Measurements from ENCODE around the gene CORO2A.

Gene CORO2A

DNA sequence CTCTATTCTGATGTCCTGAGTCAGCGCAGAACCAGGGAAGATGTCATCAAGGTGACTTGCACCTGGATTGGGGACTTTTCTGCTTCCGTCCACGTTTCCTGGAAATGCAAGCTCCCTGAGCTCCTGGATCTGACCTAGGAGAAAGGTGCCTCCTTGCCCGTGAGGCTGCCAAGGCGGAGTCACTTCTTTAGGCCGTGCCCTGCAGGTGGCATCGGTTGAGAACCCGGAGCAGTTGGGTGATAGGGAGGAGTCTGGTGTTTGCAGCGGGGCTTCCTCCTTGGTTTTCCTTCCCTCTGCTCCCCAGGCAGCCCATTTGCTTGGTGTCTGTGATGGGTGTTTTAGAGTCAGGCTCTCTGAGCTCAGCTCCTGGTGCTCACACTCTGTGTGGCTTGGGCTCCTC, 120.7 kb downstream of the CORO2A start:
- DNase-seq (ENCODE audit: low read depth): no peak
- TF ChIP-seq, protein P1, sequence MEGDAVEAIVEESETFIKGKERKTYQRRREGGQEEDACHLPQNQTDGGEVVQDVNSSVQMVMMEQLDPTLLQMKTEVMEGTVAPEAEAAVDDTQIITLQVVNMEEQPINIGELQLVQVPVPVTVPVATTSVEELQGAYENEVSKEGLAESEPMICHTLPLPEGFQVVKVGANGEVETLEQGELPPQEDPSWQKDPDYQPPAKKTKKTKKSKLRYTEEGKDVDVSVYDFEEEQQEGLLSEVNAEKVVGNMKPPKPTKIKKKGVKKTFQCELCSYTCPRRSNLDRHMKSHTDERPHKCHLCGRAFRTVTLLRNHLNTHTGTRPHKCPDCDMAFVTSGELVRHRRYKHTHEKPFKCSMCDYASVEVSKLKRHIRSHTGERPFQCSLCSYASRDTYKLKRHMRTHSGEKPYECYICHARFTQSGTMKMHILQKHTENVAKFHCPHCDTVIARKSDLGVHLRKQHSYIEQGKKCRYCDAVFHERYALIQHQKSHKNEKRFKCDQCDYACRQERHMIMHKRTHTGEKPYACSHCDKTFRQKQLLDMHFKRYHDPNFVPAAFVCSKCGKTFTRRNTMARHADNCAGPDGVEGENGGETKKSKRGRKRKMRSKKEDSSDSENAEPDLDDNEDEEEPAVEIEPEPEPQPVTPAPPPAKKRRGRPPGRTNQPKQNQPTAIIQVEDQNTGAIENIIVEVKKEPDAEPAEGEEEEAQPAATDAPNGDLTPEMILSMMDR (conservative IDR thresholded peaks at IDR 0.05; ENCODE audit: low read depth, low read length): no peak
- H3K4me3 ChIP-seq (ENCODE audit: low read depth, low read length): no peak overlapping the region

All from choroid plexus epithelial cell (primary cell).